ENCODE results near the gene HAGH.
A peak's percentile ranks its signal among the peaks of the same experiment; 100 is the strongest.

The HAGH gene

DNA sequence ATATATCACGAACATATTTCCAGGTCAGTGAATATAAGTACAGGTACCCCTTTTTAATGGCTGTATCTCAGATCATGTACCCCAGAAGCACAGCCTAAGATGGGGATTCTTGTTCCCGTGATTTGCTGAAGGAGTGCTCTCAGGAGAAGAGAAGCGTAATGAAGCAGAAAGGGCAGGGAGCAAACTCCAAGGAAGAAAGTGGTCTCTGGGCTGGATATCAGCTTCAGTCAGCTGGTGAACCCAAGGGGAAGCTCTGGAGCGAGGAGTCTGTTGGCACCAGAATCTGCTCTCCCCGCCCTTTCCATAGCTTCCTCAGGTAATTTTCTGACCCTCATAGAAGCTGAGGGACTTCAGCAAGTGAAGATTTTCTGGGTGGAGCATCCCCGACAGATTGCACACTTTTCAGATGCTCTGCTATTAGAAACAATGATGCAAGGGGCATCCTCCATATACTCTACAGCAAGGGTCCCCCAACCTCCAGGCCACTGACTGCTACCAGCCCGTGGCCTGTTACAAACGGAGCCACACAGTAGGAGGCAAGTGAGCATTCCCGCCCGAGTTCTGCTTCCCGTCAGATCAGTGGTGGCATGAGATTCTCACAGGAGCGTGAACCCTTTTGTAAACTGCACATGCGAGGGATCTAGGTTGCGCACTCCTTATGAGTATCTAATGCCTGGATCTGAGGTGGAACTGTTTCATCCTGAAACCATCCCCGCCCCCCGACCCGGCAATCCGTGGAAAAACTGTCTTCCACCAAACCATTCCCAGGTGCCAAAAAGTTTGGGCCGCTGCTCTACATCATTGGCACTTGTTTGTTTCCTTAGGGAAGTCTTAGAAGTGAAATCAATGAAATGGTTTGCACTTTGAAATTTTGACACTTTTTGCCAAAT is 4.8 kb upstream of the HAGH start:
- DNase-seq (ENCODE audit: low spot score): no peak
- H3K27ac ChIP-seq: no peak overlapping the region
- TF ChIP-seq, protein P1, sequence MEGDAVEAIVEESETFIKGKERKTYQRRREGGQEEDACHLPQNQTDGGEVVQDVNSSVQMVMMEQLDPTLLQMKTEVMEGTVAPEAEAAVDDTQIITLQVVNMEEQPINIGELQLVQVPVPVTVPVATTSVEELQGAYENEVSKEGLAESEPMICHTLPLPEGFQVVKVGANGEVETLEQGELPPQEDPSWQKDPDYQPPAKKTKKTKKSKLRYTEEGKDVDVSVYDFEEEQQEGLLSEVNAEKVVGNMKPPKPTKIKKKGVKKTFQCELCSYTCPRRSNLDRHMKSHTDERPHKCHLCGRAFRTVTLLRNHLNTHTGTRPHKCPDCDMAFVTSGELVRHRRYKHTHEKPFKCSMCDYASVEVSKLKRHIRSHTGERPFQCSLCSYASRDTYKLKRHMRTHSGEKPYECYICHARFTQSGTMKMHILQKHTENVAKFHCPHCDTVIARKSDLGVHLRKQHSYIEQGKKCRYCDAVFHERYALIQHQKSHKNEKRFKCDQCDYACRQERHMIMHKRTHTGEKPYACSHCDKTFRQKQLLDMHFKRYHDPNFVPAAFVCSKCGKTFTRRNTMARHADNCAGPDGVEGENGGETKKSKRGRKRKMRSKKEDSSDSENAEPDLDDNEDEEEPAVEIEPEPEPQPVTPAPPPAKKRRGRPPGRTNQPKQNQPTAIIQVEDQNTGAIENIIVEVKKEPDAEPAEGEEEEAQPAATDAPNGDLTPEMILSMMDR (IDR thresholded peaks at IDR 0.05): no peak
- no peak overlapping the region for H3K4me3 ChIP-seq

DNA sequence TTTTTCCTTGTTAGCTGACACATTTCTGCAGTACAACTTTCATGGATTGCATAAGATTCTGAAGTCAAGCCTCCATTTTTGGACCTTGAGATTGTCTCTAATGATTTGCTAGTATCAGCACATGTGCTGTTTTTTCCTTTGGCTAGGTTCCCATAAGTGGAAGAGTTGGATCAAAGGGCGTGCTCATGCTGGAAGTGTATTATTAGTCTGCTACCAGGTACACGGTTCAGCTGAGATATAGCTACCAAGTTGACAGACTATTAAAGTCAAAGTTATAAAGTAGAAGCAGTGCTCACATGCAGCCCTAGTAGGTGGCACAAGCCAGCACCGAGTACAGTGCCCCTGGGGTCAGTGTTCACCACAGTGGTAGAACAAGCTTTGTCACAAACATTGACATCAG is 3.6 kb upstream of the HAGH start:
- H3K4me3 ChIP-seq: no peak overlapping the region
- H3K27ac ChIP-seq: no peak overlapping the region
- TF ChIP-seq, protein P1 (IDR thresholded peaks at IDR 0.05): no peak
- DNase-seq (ENCODE audit: low spot score): no peak

- TF ChIP-seq, protein P1 (IDR thresholded peaks at IDR 0.05): no peak
- H3K4me3 ChIP-seq: no peak overlapping the region
- H3K27ac ChIP-seq: no peak overlapping the region
- no peak for DNase-seq (ENCODE audit: low spot score)
Observed at GRCh38 chr16:1828645-1829410, 2.2 kb upstream of the HAGH start.

DNA sequence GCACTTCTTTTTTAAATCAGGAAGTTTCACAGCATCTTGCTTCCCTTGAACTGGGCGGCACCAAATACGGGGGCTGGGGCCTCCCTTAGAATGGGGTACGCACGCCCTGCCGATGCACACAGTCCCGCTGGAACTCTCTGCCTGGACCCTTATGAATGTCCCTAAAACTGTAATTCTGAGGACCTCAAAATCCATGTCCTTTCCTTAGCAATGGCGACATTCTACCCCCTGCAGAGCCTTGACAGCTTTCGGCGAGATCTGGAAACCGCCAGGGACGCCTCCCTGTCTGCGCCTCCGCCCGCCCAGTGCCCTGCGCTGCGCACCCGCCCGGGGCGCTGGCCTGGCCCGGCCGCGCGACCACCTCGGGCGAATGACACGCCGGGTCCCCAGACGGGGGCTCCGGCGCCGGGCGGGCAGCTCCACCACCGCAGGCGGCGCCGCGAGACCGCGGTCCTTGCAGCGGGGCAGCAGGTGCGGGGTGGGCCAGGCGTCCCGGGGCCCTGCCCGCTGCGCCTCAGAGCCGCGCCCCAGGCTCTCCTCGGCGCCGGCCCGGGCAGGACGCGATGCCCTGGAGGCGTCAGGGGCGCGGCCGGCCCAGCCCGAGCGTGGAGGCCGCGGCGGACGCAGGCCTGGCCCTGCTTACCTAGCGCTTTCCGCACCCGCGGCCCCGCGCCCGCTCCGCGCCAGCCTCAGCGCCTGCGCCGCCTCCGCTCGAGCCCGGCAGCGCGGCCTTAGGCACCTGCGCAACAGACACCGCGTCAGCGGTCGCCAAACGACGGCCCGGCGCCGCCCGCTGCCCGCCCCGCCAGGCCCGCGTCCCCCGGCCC is 548 bp downstream of the HAGH start:
- Histone ChIP-seq H3K27ac (peak overlapping the region in 1 of 2 donors; percentile 94), H3K4me3 (peak overlapping the region; percentile 95)
- no peak for DNase-seq (ENCODE audit: low spot score)
- TF ChIP-seq, protein P1 (IDR thresholded peaks at IDR 0.05): no peak

- TF ChIP-seq, protein P1 (IDR thresholded peaks at IDR 0.05): no peak
- peak overlapping the region in 1 of 2 donors; percentile 94 for H3K27ac ChIP-seq
- no peak for DNase-seq (ENCODE audit: low spot score)
- peak overlapping the region; percentile 95 for H3K4me3 ChIP-seq
Observed at GRCh38 chr16:1825381-1825863, 1.2 kb downstream of the HAGH start.

DNA sequence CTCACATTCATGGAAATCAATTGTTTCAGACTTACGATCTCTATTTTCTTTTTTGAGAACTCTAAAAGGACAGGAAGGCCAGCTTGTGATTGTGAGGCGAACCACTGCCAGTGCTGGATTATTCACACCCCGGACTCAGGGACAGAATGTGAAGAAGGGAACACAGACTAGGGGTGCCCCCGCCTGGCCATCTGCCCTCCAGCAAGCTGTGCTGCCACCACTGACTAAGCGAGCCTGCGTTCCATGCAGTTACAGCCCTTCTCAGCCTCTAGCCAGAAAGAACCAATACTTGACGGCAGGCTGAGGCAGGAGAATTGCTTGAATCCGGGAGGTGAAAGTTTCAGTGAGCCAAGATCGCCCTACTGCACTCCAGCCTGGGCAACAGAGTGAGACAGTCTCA is 2.8 kb downstream of the HAGH start:
- H3K4me3 ChIP-seq: no peak overlapping the region
- no peak overlapping the region for H3K27ac ChIP-seq
- no peak for DNase-seq (ENCODE audit: low spot score)
- TF ChIP-seq, protein P1 (IDR thresholded peaks at IDR 0.05): no peak
